Gastrocnemius medialis (tissue), 4 donors: ENCODE measurements around the gene CTBP2.

Source experiments
- CTCF ChIP-seq, 5 experiments: fragments of 450-650 bp in 3 of 5; fragments of 200-600 bp in 2 of 5; sonication (generic) in 2 of 5; IDR thresholded peaks in 4 of 5; conservative IDR thresholded peaks in 1 of 5; 1 replicate in 4 of 5; 2 replicates in 1 of 5; pipeline ENCODE4 v1.5.1; 2016 to 2019; ENCODE audit warnings: antibody characterized with exemption in 5 of 5, mild to moderate bottlenecking in 3 of 5, moderate library complexity in 3 of 5
- POLR2A ChIP-seq, 2 donors: fragments of 450-650 bp; IDR thresholded peaks; one replicate each; pipeline ENCODE4 v1.6.1; 2017; ENCODE audit warnings: antibody characterized with exemption in 2 of 2, mild to moderate bottlenecking in 2 of 2, moderate library complexity in 2 of 2

- TF ChIP-seq POLR2A (IDR thresholded peaks at IDR 0.05) (no peak), CTCF (IDR thresholded peaks at IDR 0.05 in 4 of 5, conservative IDR thresholded peaks at IDR 0.05 in 1 of 5) (no peak)
These were observed 2.9 kb downstream of the CTBP2 start for GRCh38 chr10:125157505-125157904.
